ENCODE measurements around the gene PDE8A. TPM values are rescaled to one million over a fixed set of nuclear protein-coding genes. Genes with fewer than 3 reads are reported as not detected.

Gene PDE8A
- total and polyA plus RNA-seq, 12 donors, result 10.9 to 46.7 (median 17.4) TPM

- Histone ChIP-seq H3K27me3 (no peaks in the 10 kb centered on the region), H3K36me3 (no peaks in the 10 kb centered on the region), H3K4me3 (no peak overlapping the region), H3K4me1 (peaks cover 10 to 85% (median 75%) of the 10 kb centered on the region in 9 donors), H3K9me3 (no peaks in the 10 kb centered on the region), H3K27ac (peak overlapping the region in 4 of 10 donors; percentile 32 to 51 (median 35))
- intact Hi-C loops (cut with DNase I), result loop anchor here in 4 of 10 donors (5.0 to 10.0 kb wide), 3 partner anchors 40 to 57 kb away; partner anchors contain the start of gene PDE8A (in 2 of the 4)
- ATAC-seq (no peak), DNase-seq (no peak)
- WGBS, 2 donors, result 74 to 87% methylated on average over 2 of the region's 2 CpGs
- TF ChIP-seq CTCF (IDR thresholded peaks at IDR 0.05), result no peak
Observed at GRCh38 chr15:85031944-85032558, 50.4 kb downstream of the PDE8A start.

GRCh38 chr15:85033148-85033547 lies 51.5 kb downstream of the PDE8A start:
- Histone ChIP-seq H3K27me3 (no peaks in the 10 kb centered on the region), H3K9me3 (no peaks in the 10 kb centered on the region), H3K4me3 (no peak overlapping the region), H3K4me1 (peaks cover 10 to 86% (median 70%) of the 10 kb centered on the region in 9 donors), H3K27ac (peak overlapping the region in 5 of 10 donors; percentile 8 to 51 (median 33)), H3K36me3 (no peaks in the 10 kb centered on the region)
- 44 to 45% methylated on average over 1 of the region's 1 CpG for WGBS, 2 donors
- DNase-seq (no peak), ATAC-seq (peak in 3 of 8 donors; percentile 27 to 57 (median 47))
- TF ChIP-seq CTCF (IDR thresholded peaks at IDR 0.05), result no peak
- intact Hi-C loops (cut with DNase I), result loop anchor here in 4 of 10 donors (5.0 to 10.0 kb wide), 3 partner anchors 41 to 58 kb away; partner anchors contain the start of gene PDE8A (in 2 of the 4)

- no peak for TF ChIP-seq CTCF (IDR thresholded peaks at IDR 0.05)
- ATAC-seq (no peak), DNase-seq (no peak)
- H3K36me3 ChIP-seq, result no peaks in the 10 kb centered on the region
- intact Hi-C loops (cut with DNase I), result loop anchor here in 4 of 10 donors (5.0 to 10.0 kb wide), 3 partner anchors 42 to 59 kb away; partner anchors contain the start of gene PDE8A (in 2 of the 4)
- no peaks in the 10 kb centered on the region for H3K27me3 ChIP-seq
- H3K4me3 ChIP-seq, result no peak overlapping the region
- peak overlapping the region in 1 of 10 donors; percentile 51 for H3K27ac ChIP-seq
- 94 to 95% methylated on average over 5 of the region's 5 CpGs for WGBS, 2 donors
- peaks cover 10 to 87% (median 59%) of the 10 kb centered on the region in 9 donors for H3K4me1 ChIP-seq
- no peaks in the 10 kb centered on the region for H3K9me3 ChIP-seq
Observed at GRCh38 chr15:85034276-85034675, 52.6 kb downstream of the PDE8A start.

GRCh38 chr15:85035980-85036379 lies 54.3 kb downstream of the PDE8A start:
- no peaks in the 10 kb centered on the region for H3K27me3 ChIP-seq
- H3K4me1 ChIP-seq, result peaks cover 10 to 70% (median 42%) of the 10 kb centered on the region in 9 donors
- no peaks in the 10 kb centered on the region for H3K9me3 ChIP-seq
- H3K36me3 ChIP-seq, result no peaks in the 10 kb centered on the region
- intact Hi-C loops (cut with DNase I), result loop anchor here in 2 of 10 donors (5.0 to 10.0 kb wide), 2 partner anchors 61 to 79 kb away; no protein-coding TSS in a partner anchor
- peak overlapping the region in 2 of 10 donors; percentile 45 to 54 for H3K27ac ChIP-seq
- no peak for ATAC-seq
- H3K4me3 ChIP-seq, result no peak overlapping the region
- no peak for TF ChIP-seq CTCF (IDR thresholded peaks at IDR 0.05)
- DNase-seq, result no peak

All from heart right ventricle (tissue), 16 donors.